HG02885 (cell line): Measurements from ENCODE around the gene DPH1.
"Not testable (repeated sequence)": the region's sequence is repeated elsewhere in the genome, so short reads cannot be mapped to it uniquely, and the experiment has no call there.

Experiments
- ATAC-seq: cut with Tn5 transposase; IDR thresholded peaks from one replicate; pipeline ENCODE4 v1.9.1; 2021; ENCODE audit warnings: mild to moderate bottlenecking; ENCODE audit not compliant: unreplicated experiment, poor library complexity

The DPH1 gene

GRCh38 chr17:2029911-2030778 lies at the start of gene DPH1:
Gene DPH1 (plus strand): TSS chr17:2030153. CDS start chr17:2030170, 17 bp downstream.
- ATAC-seq = peak; percentile 74

- no peak for ATAC-seq
Measured at GRCh38 chr17:1980665-1981250, 49.2 kb upstream of the DPH1 start.

GRCh38 chr17:1982793-1983366 lies 47.1 kb upstream of the DPH1 start:
- ATAC-seq = not testable (repeated sequence)

DNA sequence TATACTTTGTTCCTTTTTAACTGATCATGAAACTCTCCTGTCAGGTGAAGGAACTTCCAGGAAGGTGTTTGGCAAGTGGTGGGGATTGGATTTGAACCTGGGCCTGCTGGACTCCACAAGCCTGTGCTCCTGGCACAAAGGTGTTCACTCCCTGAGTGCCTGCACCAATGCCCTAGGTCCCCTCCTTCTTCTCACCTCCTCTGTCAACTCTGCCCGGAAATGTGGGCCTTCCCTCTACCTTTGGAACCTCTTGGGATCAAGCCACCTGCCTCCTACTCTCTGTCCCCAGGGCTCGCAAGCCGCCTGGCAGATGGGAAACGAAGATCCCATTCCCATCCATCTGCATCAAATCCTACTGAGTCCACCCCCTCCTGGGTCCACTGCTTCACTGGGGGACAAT lies 44.9 kb upstream of the DPH1 start:
- no peak for ATAC-seq

- ATAC-seq = no peak
Measured at GRCh38 chr17:1985686-1986085, 44.3 kb upstream of the DPH1 start.

GRCh38 chr17:1986783-1987451 lies 43.0 kb upstream of the DPH1 start:
- no peak for ATAC-seq

GRCh38 chr17:1989135-1989534 lies 40.8 kb upstream of the DPH1 start:
- ATAC-seq = no peak

- ATAC-seq = no peak
Measured at GRCh38 chr17:1992541-1992940, 37.4 kb upstream of the DPH1 start.

DNA sequence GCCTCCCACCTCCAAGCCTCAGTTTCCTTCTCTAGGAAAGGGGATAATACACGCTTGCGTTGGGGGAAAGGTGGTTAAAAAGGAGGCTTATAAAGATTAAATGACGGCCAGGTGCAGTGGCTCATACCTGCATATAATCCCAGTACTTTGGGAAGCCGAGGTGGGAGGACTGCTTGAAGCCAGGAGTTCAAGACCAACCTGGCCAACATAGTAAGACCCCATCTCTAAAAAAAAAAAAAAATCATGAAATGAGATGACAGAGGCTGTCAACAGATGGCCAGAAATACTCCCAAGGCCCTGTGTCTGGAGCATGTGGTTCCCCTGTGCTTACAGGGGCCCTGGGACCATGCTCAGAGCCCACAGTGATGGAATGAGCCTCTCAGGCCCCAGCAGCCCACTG lies 35.2 kb upstream of the DPH1 start:
- no peak for ATAC-seq

GRCh38 chr17:1995321-1995892 lies 34.5 kb upstream of the DPH1 start:
- no peak for ATAC-seq

- ATAC-seq = no peak
Measured at GRCh38 chr17:1995907-1996799, 33.8 kb upstream of the DPH1 start.

- ATAC-seq = no peak
Measured at GRCh38 chr17:1996800-1997288, 33.1 kb upstream of the DPH1 start.

DNA sequence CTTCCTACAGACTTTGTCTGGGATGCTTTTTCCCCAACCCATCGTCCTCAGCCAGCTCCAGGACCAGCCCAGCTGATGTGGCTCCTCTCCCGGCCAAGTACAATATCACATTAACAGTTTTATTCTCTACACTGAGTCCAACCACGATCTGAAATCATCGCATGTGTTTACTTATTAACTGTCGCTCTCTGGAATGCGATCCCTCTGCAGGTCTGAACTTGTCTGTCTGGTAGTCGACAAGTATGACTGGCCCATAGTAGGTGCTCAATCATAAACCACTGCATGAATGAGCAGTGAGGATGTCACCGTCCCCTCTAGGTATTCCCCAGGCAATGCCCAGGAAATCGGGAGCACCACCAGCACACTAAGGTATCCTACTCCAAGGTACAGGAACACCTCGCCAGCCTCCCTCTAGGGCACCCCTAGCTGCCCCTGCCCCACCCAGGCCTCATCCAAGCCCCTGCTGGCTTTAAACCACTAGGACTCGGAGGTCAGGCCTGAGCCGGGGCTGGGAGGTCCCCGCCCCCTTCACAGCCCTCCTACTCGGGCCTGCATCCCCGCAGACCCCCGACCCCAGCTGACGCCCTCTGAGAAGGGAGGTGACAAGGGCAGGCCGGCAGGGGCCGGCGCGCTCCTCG lies 32.5 kb upstream of the DPH1 start:
- no peak for ATAC-seq

DNA sequence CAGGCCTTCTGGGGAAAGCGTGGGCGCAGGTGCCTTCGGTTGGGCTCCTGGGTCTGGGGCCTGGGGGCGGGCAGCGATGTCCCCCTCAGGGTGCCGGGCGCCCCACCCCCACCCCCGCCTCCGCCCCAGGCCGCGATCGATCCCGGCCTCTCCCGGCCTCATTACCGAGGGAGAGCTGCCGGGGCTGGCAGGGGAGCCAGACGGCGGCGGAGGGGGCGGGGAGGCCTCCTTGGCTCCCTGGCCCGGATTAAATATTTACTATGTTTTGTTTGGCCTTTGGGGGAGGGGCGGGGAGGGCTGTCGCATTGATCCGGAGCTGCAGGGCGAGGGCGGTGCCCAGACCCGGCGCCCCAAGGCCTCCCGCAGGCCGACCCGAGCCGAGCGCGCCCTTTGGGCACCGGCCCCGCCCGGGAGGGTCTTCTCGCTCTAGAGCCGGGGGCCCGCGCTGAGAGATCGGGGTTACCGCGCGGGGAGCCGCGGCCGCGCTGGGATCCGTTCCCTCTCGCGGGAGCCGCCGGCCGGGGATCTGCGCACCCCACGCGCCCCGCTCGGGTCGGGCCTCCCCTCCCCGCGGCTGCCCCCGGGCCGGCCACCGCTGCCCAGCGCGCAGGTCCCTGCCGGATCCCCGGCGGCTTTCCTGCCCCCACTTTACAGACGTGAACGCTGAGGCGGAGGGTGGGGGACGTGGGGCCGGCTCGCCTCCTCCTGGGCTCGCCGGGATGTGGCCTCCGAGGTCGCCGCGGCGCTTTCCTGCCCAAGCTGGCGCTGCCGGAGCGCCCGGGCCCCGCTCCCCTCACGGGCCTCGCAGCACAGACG lies 31.8 kb upstream of the DPH1 start:
- ATAC-seq = no peak

GRCh38 chr17:1999557-2000251 lies 30.2 kb upstream of the DPH1 start:
- no peak for ATAC-seq

GRCh38 chr17:2002767-2003329 lies 27.1 kb upstream of the DPH1 start:
- no peak for ATAC-seq

- no peak for ATAC-seq
Measured at GRCh38 chr17:2003525-2003924, 26.4 kb upstream of the DPH1 start.
